Measurements from ENCODE around the gene JMJD8.

JMJD8 gene

DNA sequence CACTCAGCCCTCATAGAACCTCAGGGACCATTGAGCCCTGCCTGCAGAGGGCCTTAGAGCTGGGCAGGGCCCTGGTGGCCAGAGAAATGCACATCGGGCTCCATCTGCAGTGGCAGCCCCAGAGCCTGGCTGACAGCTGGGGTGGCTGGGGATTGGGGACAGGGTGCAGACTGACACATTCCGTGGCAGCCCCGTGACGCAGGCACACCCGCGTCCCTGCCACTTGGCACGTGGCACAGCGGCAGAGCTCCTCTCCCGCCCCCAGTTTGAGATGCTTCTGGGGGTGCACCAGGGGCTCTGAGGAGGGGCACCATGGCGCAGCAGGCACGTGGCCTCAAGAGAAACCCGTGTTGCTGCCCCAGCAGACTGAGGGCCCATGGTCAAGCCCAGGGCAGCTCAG, 19.3 kb upstream of the JMJD8 start:
- TF ChIP-seq, protein P1, sequence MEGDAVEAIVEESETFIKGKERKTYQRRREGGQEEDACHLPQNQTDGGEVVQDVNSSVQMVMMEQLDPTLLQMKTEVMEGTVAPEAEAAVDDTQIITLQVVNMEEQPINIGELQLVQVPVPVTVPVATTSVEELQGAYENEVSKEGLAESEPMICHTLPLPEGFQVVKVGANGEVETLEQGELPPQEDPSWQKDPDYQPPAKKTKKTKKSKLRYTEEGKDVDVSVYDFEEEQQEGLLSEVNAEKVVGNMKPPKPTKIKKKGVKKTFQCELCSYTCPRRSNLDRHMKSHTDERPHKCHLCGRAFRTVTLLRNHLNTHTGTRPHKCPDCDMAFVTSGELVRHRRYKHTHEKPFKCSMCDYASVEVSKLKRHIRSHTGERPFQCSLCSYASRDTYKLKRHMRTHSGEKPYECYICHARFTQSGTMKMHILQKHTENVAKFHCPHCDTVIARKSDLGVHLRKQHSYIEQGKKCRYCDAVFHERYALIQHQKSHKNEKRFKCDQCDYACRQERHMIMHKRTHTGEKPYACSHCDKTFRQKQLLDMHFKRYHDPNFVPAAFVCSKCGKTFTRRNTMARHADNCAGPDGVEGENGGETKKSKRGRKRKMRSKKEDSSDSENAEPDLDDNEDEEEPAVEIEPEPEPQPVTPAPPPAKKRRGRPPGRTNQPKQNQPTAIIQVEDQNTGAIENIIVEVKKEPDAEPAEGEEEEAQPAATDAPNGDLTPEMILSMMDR (IDR thresholded peaks at IDR 0.05; ENCODE audit: borderline replicate concordance, insufficient read depth, low read depth, low read length): no peak
- H3K4me3 ChIP-seq (ENCODE audit: low read depth, low read length): no peak overlapping the region

DNA sequence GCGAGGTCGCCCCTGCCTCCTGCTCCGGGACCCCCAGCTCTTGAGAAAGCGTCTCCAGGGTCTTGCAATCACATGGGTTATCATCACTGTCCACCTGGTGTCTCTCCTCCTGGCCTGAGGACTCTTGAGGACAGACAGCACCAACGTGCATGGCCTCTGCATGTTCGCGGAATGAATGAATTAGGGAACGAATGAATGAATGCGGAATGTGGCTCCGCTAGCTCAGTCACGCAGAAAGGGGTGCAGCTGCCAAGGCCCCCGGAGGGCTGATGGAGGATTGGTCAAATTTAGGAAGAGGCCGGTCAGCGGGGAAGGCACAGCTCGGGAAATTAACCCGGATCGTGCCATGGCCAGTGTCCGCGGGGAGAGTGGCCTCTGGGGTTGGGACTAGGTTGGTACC, 18.2 kb upstream of the JMJD8 start:
- TF ChIP-seq, protein P1 (IDR thresholded peaks at IDR 0.05; ENCODE audit: borderline replicate concordance, insufficient read depth, low read depth, low read length): no peak
- no peak overlapping the region for H3K4me3 ChIP-seq (ENCODE audit: low read depth, low read length)

- TF ChIP-seq, protein P1 (IDR thresholded peaks at IDR 0.05; ENCODE audit: borderline replicate concordance, insufficient read depth, low read depth, low read length): no peak
Measured at GRCh38 chr16:700684-701584, 16.8 kb upstream of the JMJD8 start.

DNA sequence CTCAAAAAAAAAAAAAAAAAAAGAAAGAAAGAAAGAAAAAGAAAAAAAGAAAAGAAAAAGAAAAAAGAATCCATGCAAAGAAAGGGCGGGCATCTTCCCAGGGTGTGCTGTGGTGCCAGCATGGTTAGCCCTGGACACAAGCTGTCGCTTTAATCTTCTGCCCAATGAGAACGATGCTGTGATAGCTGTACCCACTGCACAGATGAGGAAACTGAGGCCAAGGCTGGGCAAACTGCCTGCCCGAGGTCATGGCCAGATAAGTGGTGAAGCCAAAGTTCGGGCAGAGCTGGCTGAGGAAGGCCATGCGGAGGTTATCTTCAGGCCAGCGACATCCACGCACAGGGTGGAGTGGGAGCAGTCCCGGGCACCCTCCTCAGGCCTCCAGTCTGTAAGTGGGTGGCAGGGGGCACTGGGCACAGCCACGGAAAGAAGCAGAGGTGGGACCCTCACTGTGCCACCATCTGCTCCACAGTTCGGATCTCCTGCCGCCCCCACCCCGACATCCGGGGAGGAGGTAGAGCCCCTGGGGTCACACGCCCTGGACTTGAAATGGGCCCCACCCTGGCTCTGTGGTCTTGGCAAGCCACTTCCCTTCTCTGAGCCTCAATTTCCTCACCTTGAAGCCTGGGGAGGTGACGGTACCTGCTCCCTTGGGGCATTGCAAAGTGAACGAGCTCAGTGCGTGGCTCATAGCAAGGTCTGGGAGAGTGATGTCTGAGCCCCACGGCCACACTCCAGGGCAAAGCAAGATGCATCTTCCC, 15.0 kb upstream of the JMJD8 start:
- H3K4me3 ChIP-seq (ENCODE audit: low read depth, low read length): no peak overlapping the region
- TF ChIP-seq, protein P1 (IDR thresholded peaks at IDR 0.05; ENCODE audit: borderline replicate concordance, insufficient read depth, low read depth, low read length): no peak

More at GRCh38 chr16:700684-701584, 16.8 kb upstream of the JMJD8 start:
- H3K4me3 ChIP-seq (ENCODE audit: low read depth, low read length): no peak overlapping the region

DNA sequence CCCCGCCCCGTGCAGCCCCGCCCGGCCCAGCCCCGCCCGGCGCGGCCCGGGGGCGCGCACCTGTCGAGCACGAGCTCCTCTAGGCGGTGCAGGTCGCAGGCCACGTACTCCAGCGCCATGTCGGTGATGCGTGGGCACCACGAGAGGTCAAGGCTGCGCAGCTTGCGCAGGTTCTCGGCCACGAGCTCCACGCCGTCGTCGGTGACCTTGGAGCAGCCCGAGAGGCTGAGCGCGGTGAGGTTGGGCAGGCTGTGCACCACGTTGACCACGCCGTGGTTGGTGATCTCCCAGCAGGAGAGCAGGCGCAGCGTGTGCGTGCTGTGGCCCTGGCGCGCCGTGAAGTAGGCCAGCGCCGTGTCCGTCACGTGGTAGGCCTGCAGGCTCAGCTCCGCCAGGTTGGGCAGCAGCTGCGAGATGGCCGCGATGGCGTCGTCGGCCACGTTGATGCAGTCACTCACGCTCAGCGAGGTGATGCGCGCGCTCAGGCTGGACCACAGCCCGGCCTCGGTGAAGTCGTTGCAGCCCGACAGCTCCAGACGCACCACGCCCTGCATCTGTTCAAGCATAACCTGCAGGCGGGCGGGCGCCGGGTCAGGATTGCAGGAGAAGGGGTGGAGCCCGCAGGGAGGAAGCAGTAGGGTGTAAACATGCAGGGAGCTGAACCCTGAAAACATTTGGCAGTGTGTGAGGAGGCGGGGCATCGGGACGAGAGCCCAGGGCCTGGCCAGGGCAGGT, 11.4 kb upstream of the JMJD8 start:
- H3K4me3 ChIP-seq (ENCODE audit: low read depth, low read length): peak overlapping the region; percentile 26
- TF ChIP-seq, protein P1 (IDR thresholded peaks at IDR 0.05; ENCODE audit: borderline replicate concordance, insufficient read depth, low read depth, low read length): no peak

DNA sequence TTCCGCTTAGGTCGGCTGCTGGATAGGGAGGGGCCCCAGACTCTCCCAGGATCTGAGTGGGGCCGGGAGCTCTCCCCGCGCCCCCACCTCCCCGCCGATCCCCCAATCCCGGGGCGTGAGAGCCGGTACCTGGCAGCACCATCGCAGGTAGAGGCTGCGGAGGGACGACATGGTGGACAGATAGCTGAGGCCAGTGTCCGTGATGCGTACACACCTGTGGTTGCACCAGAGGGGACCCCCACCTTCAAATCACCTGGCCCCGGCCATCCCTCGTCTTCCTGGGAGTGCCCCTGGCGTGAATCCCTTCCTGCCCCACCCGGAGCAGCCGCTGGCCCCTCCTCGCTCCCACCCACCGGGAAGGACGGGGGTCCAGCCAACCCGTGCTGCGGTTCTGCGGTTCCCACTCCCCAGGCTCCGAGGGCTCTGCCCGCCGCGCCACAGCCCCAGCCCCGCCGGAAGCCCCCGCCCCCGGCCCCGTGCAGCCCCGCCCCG, 10.8 kb upstream of the JMJD8 start:
- TF ChIP-seq, protein P1 (IDR thresholded peaks at IDR 0.05; ENCODE audit: borderline replicate concordance, insufficient read depth, low read depth, low read length): no peak
- peak overlapping the region; percentile 29 for H3K4me3 ChIP-seq (ENCODE audit: low read depth, low read length)

All from GM12875 (cell line).